ENCODE measurements around the gene MPND. TPM values are rescaled to one million over a fixed set of nuclear protein-coding genes. Genes with fewer than 3 reads are reported as not detected.

Gene MPND
- polyA plus RNA-seq, 1 of the 3 experiments (the other 2 are of a cell fraction): 21.3 TPM

GRCh38 chr19:4390567-4391305 is 47.4 kb downstream of the MPND start:
- no peak for TF ChIP-seq YY1 (IDR thresholded peaks at IDR 0.05; ENCODE audit: low read depth)
- no peak for TF ChIP-seq CHD2 (IDR thresholded peaks at IDR 0.05; ENCODE audit: low read length, partially characterized antibody)
- no peak for TF ChIP-seq FOXM1 (IDR thresholded peaks at IDR 0.05; ENCODE audit: low read depth)
- no peak for TF ChIP-seq NRF1 (IDR thresholded peaks at IDR 0.05; ENCODE audit: low read depth, low read length)
- no peak for TF ChIP-seq JUND (IDR thresholded peaks at IDR 0.05)
- TF ChIP-seq MEF2A (IDR thresholded peaks at IDR 0.05; ENCODE audit: borderline replicate concordance, low read depth): no peak
- no peak for TF ChIP-seq FOXJ3 (CRISPR knock-in tag; IDR thresholded peaks at IDR 0.05)
- ChIA-PET POLR2A (no interaction called here), CTCF (interaction anchor here (0.6 to 2.0 kb wide), 4 partner anchors 10 to 28 kb away, joined by 3 to 13 read pairs (median 4); partner anchors contain the start of gene SH3GL1)
- H3K4me3 ChIP-seq (ENCODE audit: low read depth in 2 of 2, low read length in 1 of 2): no peak overlapping the region
- H3K9me3 ChIP-seq: no peaks in the 10 kb centered on the region
- H3K9me2 ChIP-seq: no peaks in the 10 kb centered on the region
- no peak overlapping the region for H2AFZ ChIP-seq (ENCODE audit: low read depth)
- H3K79me2 ChIP-seq (ENCODE audit: insufficient read depth): peaks cover 97% of the 10 kb centered on the region
- peaks cover 5 to 6% of the 10 kb centered on the region in 2 experiments for H3K36me3 ChIP-seq (replicated peaks in 1 of 2; ENCODE audit: control insufficient read depth in 1 of 2, insufficient read depth in 2 of 2, low read length in 1 of 2)
- H4K20me1 ChIP-seq (ENCODE audit: insufficient read depth): peaks cover 91% of the 10 kb centered on the region
- H3K4me2 ChIP-seq: no peak overlapping the region
- no peak overlapping the region for H3K27ac ChIP-seq (ENCODE audit: low read depth in 2 of 2, low read length in 1 of 2)
- H3K4me1 ChIP-seq (ENCODE audit: control insufficient read depth in 1 of 2, insufficient read depth in 2 of 2, low read depth in 1 of 2, low read length in 1 of 2): peaks cover 0 to 20% of the 10 kb centered on the region in 2 experiments; a peak in 1 of 4 replicates
- no peak overlapping the region for H3K9ac ChIP-seq
- WGBS (ENCODE audit: low lambda C conversion rate): 88% methylated on average over 21 of the region's 21 CpGs
- H3K27me3 ChIP-seq (ENCODE audit: insufficient read depth): no peaks in the 10 kb centered on the region
- DNase-seq: no peak
- H3F3A ChIP-seq (replicated peaks; ENCODE audit: insufficient read depth): no peaks in the 10 kb centered on the region

GRCh38 chr19:4391306-4391693 is 47.9 kb downstream of the MPND start:
- no peak overlapping the region for H3K4me2 ChIP-seq
- no peak overlapping the region; a peak in 1 of 4 replicates for H3K27ac ChIP-seq (ENCODE audit: low read depth in 2 of 2, low read length in 1 of 2)
- no peaks in the 10 kb centered on the region for H3F3A ChIP-seq (replicated peaks; ENCODE audit: insufficient read depth)
- H3K4me3 ChIP-seq (ENCODE audit: low read depth in 2 of 2, low read length in 1 of 2): no peak overlapping the region
- no peaks in the 10 kb centered on the region for H3K27me3 ChIP-seq (ENCODE audit: insufficient read depth)
- H2AFZ ChIP-seq (ENCODE audit: low read depth): no peak overlapping the region
- ChIA-PET CTCF (interaction anchor here (0.6 to 2.0 kb wide), 3 partner anchors 9 to 28 kb away, joined by 3 to 13 read pairs (median 3); partner anchors contain the start of gene SH3GL1), POLR2A (interaction anchor here (0.5 kb wide), 1 partner anchor 43 kb away, joined by 3 read pairs; no protein-coding TSS in a partner anchor)
- H4K20me1 ChIP-seq (ENCODE audit: insufficient read depth): peaks cover 91% of the 10 kb centered on the region
- no peak overlapping the region for H3K9ac ChIP-seq
- H3K9me3 ChIP-seq: no peaks in the 10 kb centered on the region
- H3K4me1 ChIP-seq (ENCODE audit: control insufficient read depth in 1 of 2, insufficient read depth in 2 of 2, low read depth in 1 of 2, low read length in 1 of 2): peaks cover 0 to 20% of the 10 kb centered on the region in 2 experiments; a peak in 1 of 4 replicates
- WGBS (ENCODE audit: low lambda C conversion rate): 86% methylated on average over 5 of the region's 9 CpGs
- H3K36me3 ChIP-seq (replicated peaks in 1 of 2; ENCODE audit: control insufficient read depth in 1 of 2, insufficient read depth in 2 of 2, low read length in 1 of 2): peaks cover 6 to 11% of the 10 kb centered on the region in 2 experiments
- peaks cover 97% of the 10 kb centered on the region for H3K79me2 ChIP-seq (ENCODE audit: insufficient read depth)
- no peaks in the 10 kb centered on the region for H3K9me2 ChIP-seq
- DNase-seq: no peak
- no peak for TF ChIP-seq RXRA (IDR thresholded peaks at IDR 0.05; ENCODE audit: borderline replicate concordance, low read depth)
- TF ChIP-seq USF2 (IDR thresholded peaks at IDR 0.05; ENCODE audit: borderline replicate concordance, low read depth, low read length): no peak
- TF ChIP-seq CTCF (IDR thresholded peaks at IDR 0.05): no peak
- TF ChIP-seq RFX5 (IDR thresholded peaks at IDR 0.05; ENCODE audit: low read length): no peak
- no peak for TF ChIP-seq EP300 (IDR thresholded peaks at IDR 0.05; ENCODE audit: borderline replicate concordance in 1 of 2, low read depth in 1 of 2, low read length in 1 of 2)
- TF ChIP-seq MAX (IDR thresholded peaks at IDR 0.05; ENCODE audit: low read depth): no peak
- no peak for TF ChIP-seq SIN3A (IDR thresholded peaks at IDR 0.05; ENCODE audit: borderline replicate concordance, low read depth, low read length)
- TF ChIP-seq MEF2A (IDR thresholded peaks at IDR 0.05; ENCODE audit: borderline replicate concordance, low read depth): no peak
- no peak for TF ChIP-seq REST (IDR thresholded peaks at IDR 0.05; ENCODE audit: low read depth, low read length)
- no peak for TF ChIP-seq NFIC (IDR thresholded peaks at IDR 0.05; ENCODE audit: borderline replicate concordance)
- no peak for TF ChIP-seq YY1 (IDR thresholded peaks at IDR 0.05; ENCODE audit: low read depth)
- no peak for TF ChIP-seq EZH2phosphoT487 (IDR thresholded peaks at IDR 0.05; ENCODE audit: borderline replicate concordance, low read depth)
- no peak for TF ChIP-seq RCOR1 (IDR thresholded peaks at IDR 0.05; ENCODE audit: low read length)
- no peak for TF ChIP-seq POLR2AphosphoS5 (IDR thresholded peaks at IDR 0.05; ENCODE audit: low read depth, low read length)
- TF ChIP-seq TEAD4 (IDR thresholded peaks at IDR 0.05; ENCODE audit: borderline replicate concordance, insufficient read depth): no peak
- TF ChIP-seq JUND (IDR thresholded peaks at IDR 0.05): no peak
- no peak for TF ChIP-seq GABPA (IDR thresholded peaks at IDR 0.05; ENCODE audit: low read depth)
